HTERT RPE-1 (cell line): ENCODE results near the gene GXYLT2.

ENCODE experiments used
- in situ Hi-C: fragments of 300-500 bp; cut with MboI; formaldehyde crosslinking; loops from 4 replicates; pipeline ENCODE4 v1.14.3; 2020; ENCODE audit warnings: low sequenced_read_pairs

GXYLT2 gene

DNA sequence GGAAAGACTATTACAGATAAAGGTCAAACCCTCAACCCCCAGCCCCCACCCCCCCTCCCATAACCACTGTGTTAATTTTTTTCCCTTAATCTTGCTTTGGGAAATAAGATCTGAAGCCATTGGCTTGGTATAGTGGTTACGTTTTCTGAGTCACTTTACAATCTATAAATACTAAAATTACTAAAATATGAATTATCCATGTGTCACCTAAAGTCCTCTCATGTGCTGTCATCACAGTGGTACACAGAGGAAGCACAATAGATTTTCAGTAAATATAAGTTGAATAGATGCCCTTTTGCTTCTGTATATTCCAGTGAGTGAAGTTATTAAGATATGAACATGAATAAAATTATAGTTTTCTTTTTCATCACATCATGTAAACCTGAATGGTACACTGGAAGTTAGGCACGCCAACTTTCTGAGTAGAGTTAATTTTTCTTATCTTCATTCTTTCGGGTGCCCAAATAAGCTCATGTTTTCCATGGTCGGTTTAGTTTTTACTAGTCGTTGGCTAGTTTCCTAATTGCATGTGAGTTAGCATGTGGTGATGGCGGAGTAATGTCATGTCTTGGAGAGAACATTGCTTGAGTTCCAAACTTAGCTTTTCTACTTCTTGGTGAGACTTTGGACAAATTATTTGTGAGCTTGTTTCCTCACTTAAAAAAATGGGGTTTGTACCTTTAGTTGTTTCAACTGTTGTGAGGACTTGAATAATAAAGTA, 120.3 kb downstream of the GXYLT2 start:
- in situ Hi-C loops = no loop called here

DNA sequence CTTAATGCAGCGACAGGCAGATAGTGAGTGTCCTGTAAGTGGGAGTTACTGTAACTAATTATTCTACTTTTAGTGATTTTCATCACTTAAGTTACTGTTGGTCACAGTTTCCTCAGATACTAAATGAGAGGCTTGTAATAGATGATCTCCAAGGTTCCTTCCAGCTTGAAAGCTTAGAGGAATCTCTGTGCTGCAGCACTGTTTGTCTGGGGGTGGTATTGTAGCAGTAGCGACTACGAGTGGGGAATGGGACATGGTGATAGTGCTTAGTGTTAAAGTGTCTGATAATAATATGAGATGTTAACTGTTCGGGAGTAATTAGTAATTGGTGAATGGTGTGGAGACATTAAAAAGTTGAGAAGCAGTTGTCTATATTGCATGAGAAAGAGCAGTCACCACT, 121.2 kb downstream of the GXYLT2 start:
- in situ Hi-C loops = no loop called here

DNA sequence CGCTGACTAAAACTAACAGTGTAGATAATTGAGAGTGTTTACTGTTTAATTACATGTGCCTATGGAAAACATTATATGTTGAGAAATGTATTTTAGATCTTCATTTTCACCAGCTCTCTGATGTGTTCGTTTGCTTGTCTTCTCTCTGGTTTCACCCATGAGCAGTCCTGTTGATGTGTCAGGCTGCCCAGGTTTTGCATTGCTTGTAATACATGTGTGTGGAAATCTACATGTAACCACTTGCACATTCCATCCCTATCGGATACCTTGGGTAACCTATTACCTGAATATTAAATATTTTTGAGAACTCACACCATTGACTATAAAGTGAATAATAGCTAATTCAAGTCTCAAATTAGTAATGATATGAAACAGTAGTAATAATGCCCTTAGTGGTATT, 121.9 kb downstream of the GXYLT2 start:
- in situ Hi-C loops = no loop called here

DNA sequence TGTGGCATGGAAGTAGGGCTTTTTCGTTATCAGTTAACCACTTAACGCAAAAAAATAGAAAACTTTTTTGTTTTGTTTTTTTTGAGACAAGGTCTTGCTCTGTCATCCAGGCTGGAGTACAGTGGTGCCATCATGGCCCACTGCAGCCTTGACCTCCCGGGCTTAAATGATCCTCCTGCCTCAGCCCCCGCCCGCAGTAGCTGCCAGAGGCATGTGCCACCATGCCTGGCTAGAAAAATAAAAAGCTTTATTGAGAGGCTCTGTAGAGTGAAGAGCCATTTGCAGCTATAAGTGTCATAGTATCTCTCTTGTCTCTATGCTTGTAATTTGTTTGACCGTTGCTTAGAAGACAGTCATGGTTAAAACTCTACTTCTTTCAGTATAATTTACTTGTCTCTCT, 122.3 kb downstream of the GXYLT2 start:
- in situ Hi-C loops = no loop called here

DNA sequence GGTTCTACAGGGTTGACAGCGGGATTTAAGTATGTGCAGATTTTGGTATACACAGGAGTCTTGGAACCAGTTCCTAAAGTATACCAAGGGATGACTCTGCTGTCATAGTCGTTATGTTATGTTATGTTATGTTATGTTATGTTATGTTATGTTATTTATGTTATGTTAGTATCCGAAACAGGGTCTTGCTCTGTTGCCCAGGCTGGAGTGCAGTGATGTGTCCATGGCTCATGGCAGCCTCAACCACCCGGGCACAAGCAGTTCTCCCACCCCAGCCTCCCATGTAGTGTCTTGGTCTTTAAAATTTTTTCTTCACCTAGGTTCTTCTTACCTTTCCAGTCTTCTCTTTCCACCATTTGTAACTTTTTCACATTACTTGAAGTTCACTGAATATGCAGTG, 130.5 kb downstream of the GXYLT2 start:
- in situ Hi-C loops = no loop called here

DNA sequence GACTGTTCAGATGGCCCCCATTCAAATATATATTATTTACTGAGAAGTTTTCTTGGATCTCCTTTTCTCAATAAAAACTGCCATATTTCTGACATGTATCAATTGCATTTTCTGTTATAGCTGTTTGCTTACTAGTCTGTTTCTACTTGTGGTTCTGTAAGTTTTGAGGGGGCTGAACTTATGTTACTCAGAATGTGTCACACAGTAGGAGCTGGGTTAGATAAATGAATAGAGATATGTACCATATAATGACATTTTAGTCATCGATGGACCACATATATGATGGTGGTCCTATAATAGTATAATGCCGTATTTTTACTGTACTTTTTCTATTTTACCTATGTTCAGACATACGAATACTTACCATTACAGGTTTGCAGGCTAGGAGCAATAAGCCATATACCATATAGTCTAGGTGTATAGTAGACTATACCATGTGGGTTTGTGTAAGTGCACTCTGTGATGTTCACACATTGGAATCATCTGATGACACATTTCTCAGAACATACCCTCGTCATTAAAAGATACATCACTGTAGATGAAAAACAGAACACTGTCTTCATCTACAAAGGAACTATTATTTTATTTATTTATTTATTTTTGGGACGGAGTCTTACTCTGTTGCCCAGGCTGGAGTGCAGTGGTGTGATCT, 131.1 kb downstream of the GXYLT2 start:
- in situ Hi-C loops = no loop called here

DNA sequence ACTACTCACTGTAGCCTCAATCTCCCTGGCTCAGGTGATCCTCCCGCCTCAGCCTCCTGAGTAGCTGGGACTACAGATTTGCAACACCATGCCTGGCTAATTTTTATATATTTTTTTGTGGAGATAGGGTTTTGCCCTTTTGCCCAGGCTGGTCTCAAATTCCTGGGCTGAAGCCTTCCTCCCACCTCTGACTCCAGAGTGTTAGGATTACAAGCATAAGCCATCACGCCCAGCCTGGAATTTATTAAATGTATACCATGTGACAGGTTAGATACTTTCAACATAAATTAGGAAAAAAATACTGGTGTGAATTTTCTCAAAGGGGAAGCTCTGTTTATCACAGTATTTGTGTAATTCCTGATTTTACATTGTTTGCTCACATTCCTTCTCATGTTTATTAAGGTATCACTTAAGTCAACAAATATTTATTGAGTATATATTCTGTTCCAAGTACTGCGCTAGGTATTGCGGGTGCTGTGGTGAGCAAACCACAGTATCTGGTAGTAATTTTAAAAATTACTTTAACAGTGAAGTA, 133.5 kb downstream of the GXYLT2 start:
- in situ Hi-C loops = no loop called here

DNA sequence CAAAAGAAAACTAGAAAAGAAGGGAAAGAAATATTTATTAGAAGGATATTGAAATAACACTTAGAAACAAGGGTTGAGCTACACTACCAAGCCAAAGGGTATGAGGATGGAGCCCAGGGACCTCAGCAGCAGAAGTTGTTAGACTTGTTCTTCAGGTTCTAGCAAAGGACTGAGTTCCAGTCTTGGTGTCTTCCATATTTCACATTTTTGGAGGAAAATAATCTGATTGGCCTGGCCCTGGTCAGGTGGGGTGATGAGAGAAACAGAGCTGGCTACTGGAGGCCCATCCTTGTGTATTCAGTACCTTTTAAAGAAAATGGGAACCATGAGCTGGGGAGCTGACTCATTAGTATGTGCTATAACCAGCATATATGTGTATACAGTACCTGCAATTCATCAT, 137.0 kb downstream of the GXYLT2 start:
- in situ Hi-C loops = no loop called here

DNA sequence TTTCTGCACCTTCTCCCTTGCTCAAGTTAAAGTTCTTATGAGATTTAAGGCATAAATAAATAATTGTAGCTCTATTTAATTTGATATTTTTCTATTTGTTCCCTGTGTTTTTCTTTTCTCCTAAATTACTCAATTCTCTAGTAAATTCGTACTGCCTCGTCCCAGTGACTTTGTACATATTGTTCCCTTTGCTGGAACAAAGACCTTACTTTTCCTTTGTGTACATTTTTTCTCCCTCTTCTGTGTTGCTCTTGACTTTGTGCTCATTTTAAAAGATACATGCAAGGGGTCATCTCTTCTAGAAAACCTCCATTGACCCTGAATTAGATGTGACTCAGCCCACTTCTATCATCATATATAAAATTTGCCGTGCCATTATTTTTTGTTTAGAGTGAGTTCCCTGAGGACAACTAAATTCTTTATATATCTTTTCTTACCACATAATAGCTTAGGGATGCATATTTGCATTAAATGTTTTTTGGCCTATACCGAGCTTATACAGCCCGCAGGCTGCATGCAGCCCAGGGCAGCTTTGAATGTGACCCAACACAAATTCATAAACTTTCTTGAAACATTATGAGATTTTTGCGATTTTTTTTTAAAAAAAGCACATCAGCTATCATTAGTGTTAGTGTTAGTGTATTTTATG, 138.4 kb downstream of the GXYLT2 start:
- in situ Hi-C loops = no loop called here
